GM12891 (cell line): ENCODE measurements around the gene RUNX2.

Source experiments
- POLR2A ChIP-seq: IDR thresholded peaks from 2 replicates; pipeline ENCODE4 v1.6.1; 2011; ENCODE audit warnings: low read depth, low read length, control low read depth
- POLR2AphosphoS5 ChIP-seq: IDR thresholded peaks from 2 replicates; pipeline ENCODE4 v1.6.1; 2011; ENCODE audit warnings: low read depth, low read length, control low read depth
- SPI1 ChIP-seq: IDR thresholded peaks from 2 replicates; pipeline ENCODE4 v1.6.1; 2011; ENCODE audit warnings: low read depth, low read length, control low read depth
- TAF1 ChIP-seq: IDR thresholded peaks from 2 replicates; pipeline ENCODE4 v1.6.1; 2011; ENCODE audit warnings: low read depth, low read length, control low read depth

DNA sequence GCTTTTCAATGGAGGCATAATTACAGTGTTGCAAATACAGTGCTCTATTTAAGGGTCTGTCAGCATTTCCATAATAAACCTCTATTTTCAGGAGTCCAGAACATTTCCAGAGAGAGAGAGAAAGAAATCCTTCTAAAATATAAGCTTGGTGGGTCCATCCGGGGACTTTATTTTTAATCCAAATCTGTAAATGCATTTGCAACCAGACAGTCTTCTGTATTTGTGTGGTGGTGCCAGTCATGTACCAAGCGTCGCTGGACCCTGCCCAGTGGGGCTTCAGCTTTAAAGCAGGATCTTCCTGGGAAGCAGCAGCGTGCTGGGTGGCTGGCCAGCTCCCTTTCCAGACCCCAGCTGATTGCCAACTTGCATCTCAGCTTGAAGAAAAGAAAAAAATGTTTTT, 306.1 kb downstream of the RUNX2 start:
- TF ChIP-seq POLR2AphosphoS5: no peak
- no peak for TF ChIP-seq POLR2A
- TF ChIP-seq SPI1: no peak
- TF ChIP-seq TAF1: no peak
